ENCODE results near the gene ADARB2.

ADARB2 gene

DNA sequence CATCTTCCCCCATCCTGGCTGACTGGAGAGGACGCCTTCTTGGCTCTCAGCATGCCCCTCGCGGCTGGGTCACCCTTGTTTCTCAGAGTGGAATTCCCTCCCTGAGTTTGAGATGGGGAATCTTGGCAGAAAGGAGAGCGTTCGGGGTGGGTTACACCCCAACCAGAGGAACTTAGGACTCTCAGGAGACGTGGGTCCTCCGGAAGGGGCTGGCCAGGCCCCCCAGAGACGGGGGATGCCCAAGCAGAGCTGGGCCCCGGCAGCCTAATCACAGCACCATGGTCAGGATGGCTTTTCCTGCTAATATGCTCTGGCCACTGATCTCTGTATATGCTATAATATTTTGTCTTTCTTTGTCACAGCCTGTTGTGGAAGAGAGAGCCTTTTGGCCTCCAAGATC lies 466.8 kb downstream of the ADARB2 start:
- FAIRE-seq (no peak), DNase-seq (ENCODE audit: insufficient read length, low spot score) (no peak)

DNA sequence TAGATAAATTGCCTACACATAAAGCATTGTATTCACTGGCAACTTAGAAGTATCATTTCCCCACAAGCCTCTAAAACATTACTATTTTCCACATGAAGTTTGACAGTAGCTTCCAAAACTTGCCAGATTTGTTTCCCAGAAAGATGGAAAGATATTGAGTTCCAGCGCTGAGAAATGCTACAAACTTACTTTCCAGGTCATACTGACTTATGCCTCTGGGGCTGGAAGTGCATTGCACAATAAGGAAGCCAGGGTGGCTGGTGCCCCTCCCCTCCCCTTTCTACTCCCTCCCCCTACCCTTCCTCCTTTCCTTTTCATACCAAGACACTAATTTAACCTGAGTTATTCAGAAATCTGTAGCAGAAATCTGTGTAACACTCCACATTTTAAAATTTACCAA lies 468.5 kb downstream of the ADARB2 start:
- TF ChIP-seq POLR2A (IDR thresholded peaks at IDR 0.05; ENCODE audit: low read depth, low read length): no peak
- no peak for TF ChIP-seq TAF1 (IDR thresholded peaks at IDR 0.05; ENCODE audit: low read depth, low read length)
- TF ChIP-seq POU2F2 (IDR thresholded peaks at IDR 0.05; ENCODE audit: low read depth, low read length): no peak
- no peak for TF ChIP-seq SPI1 (IDR thresholded peaks at IDR 0.05; ENCODE audit: low read depth, low read length)
- no peak for TF ChIP-seq POLR2AphosphoS5 (IDR thresholded peaks at IDR 0.05; ENCODE audit: low read depth, low read length)
- no peak for TF ChIP-seq PAX5 (IDR thresholded peaks at IDR 0.05; ENCODE audit: insufficient read depth, low read length, severe bottlenecking)
- DNase-seq (ENCODE audit: insufficient read length, low spot score) (no peak), FAIRE-seq (no peak)

More for the DNA sequence above, 466.8 kb downstream of the ADARB2 start:
- TF ChIP-seq SPI1 (IDR thresholded peaks at IDR 0.05; ENCODE audit: low read depth, low read length): no peak
- TF ChIP-seq POLR2A (IDR thresholded peaks at IDR 0.05; ENCODE audit: low read depth, low read length): no peak
- no peak for TF ChIP-seq PAX5 (IDR thresholded peaks at IDR 0.05; ENCODE audit: insufficient read depth, low read length, severe bottlenecking)
- no peak for TF ChIP-seq POU2F2 (IDR thresholded peaks at IDR 0.05; ENCODE audit: low read depth, low read length)
- no peak for TF ChIP-seq TAF1 (IDR thresholded peaks at IDR 0.05; ENCODE audit: low read depth, low read length)
- TF ChIP-seq POLR2AphosphoS5 (IDR thresholded peaks at IDR 0.05; ENCODE audit: low read depth, low read length): no peak

DNA sequence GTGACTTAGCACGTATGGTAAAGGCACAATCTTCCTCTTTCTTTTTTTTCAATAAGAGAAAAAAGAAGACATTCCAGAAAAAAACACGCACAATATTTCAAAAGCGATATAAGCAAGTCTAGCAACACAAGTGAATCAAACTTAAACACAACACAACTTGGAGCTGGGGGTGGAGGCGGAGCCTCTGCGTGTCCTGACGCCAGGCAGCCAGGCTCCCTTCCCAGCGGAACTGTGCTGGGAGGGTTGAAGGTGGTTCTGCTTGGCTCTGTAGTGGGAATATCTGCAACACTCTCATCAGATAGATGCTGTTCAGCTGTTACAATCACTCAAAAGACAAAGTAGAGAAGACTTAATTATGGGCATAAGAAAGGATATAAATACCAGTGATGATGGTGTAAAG lies 469.8 kb downstream of the ADARB2 start:
- TF ChIP-seq PAX5 (IDR thresholded peaks at IDR 0.05; ENCODE audit: insufficient read depth, low read length, severe bottlenecking) (no peak), SPI1 (IDR thresholded peaks at IDR 0.05; ENCODE audit: low read depth, low read length) (no peak), TAF1 (IDR thresholded peaks at IDR 0.05; ENCODE audit: low read depth, low read length) (no peak), POU2F2 (IDR thresholded peaks at IDR 0.05; ENCODE audit: low read depth, low read length) (no peak), POLR2AphosphoS5 (IDR thresholded peaks at IDR 0.05; ENCODE audit: low read depth, low read length) (no peak), POLR2A (IDR thresholded peaks at IDR 0.05; ENCODE audit: low read depth, low read length) (no peak)
- no peak for DNase-seq (ENCODE audit: insufficient read length, low spot score)
- FAIRE-seq: no peak

DNA sequence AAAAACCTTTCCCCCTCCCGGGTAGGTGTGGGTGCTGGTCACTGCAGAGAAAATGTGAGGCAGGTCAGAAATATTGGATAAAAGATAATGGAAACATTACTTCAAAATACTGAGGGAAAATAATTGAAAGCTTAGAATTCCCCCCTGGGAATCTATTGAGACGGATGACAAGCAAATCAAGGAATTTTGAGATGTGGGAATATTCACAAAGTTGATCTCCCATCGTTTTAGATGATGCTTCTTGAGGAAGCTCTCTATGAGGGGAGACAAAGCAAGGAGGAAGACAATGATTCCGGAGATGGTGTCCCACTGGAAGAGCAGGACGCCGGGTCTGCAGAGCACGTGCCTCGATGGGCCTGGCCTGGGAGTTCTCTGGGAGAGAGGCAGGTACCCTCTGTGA lies 470.2 kb downstream of the ADARB2 start:
- TF ChIP-seq POLR2A (IDR thresholded peaks at IDR 0.05; ENCODE audit: low read depth, low read length): no peak
- TF ChIP-seq POU2F2 (IDR thresholded peaks at IDR 0.05; ENCODE audit: low read depth, low read length): no peak
- no peak for TF ChIP-seq SPI1 (IDR thresholded peaks at IDR 0.05; ENCODE audit: low read depth, low read length)
- no peak for TF ChIP-seq TAF1 (IDR thresholded peaks at IDR 0.05; ENCODE audit: low read depth, low read length)
- no peak for TF ChIP-seq PAX5 (IDR thresholded peaks at IDR 0.05; ENCODE audit: insufficient read depth, low read length, severe bottlenecking)
- no peak for TF ChIP-seq POLR2AphosphoS5 (IDR thresholded peaks at IDR 0.05; ENCODE audit: low read depth, low read length)
- FAIRE-seq (no peak), DNase-seq (ENCODE audit: insufficient read length, low spot score) (no peak)

DNA sequence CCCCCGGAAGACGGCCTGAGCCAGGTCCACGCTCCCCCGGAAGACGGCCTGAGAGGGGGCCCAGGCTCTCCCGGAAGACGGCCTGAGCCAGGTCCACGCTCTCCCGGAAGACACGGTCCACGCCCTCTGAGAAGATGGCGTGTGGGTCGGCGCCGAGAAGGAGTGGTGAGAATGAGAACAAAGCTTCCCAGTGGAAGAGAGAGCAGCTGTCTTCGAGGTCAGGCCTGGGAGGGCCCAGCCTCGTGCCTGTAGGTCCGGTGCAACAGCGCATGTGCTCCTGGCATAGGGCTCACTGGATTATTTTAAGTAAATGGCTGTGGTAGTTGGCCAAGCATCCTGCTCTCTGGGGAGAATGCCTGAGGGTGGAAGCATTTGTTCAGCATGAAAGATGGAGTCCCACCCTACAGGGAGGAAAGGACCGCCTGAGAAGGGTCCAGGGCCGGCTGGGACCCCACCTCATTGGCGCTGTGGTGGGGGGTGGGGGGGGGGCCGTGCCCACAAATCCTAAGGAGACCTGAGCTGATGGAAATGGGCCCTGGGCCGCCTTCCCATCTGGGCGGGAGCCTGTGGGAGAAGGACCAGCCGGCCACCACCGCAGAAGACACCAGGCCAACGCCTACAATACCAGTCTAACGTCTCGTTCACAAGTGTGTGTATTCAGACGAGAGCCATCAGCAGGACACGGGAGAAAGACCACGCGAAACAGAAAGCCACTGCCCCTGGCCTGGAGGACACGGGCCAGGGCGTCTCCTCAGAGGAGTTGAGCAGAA lies 471.1 kb downstream of the ADARB2 start:
- DNase-seq (ENCODE audit: insufficient read length, low spot score): no peak

DNA sequence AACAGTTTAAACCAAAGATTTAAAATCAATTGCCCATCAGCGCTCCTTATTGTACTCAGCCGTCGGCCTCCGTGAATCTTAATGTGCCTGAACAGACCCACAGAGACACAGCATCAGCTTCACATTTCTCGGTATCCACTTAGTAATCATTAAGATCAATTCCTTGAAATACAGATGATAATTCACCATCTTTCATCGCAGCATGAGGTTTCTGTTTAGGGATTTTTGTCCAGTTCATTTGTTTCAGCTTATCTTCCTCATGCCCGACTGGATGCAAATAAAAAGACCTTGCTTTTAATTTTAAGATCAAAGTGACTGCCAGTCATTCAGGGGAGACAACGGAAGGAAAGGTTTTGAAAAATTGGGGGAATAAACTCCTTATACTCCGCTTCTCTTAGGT lies 473.3 kb downstream of the ADARB2 start:
- no peak for FAIRE-seq
- no peak for DNase-seq (ENCODE audit: insufficient read length, low spot score)
- no peak for TF ChIP-seq POLR2AphosphoS5 (IDR thresholded peaks at IDR 0.05; ENCODE audit: low read depth, low read length)
- no peak for TF ChIP-seq PAX5 (IDR thresholded peaks at IDR 0.05; ENCODE audit: insufficient read depth, low read length, severe bottlenecking)
- no peak for TF ChIP-seq SPI1 (IDR thresholded peaks at IDR 0.05; ENCODE audit: low read depth, low read length)
- TF ChIP-seq POU2F2 (IDR thresholded peaks at IDR 0.05; ENCODE audit: low read depth, low read length): no peak
- no peak for TF ChIP-seq POLR2A (IDR thresholded peaks at IDR 0.05; ENCODE audit: low read depth, low read length)
- TF ChIP-seq TAF1 (IDR thresholded peaks at IDR 0.05; ENCODE audit: low read depth, low read length): no peak

More for the DNA sequence above, 471.1 kb downstream of the ADARB2 start:
- TF ChIP-seq POLR2AphosphoS5 (IDR thresholded peaks at IDR 0.05; ENCODE audit: low read depth, low read length) (no peak), POLR2A (IDR thresholded peaks at IDR 0.05; ENCODE audit: low read depth, low read length) (no peak), POU2F2 (IDR thresholded peaks at IDR 0.05; ENCODE audit: low read depth, low read length) (no peak), TAF1 (IDR thresholded peaks at IDR 0.05; ENCODE audit: low read depth, low read length) (no peak), PAX5 (IDR thresholded peaks at IDR 0.05; ENCODE audit: insufficient read depth, low read length, severe bottlenecking) (no peak), SPI1 (IDR thresholded peaks at IDR 0.05; ENCODE audit: low read depth, low read length) (no peak)
- no peak for FAIRE-seq

DNA sequence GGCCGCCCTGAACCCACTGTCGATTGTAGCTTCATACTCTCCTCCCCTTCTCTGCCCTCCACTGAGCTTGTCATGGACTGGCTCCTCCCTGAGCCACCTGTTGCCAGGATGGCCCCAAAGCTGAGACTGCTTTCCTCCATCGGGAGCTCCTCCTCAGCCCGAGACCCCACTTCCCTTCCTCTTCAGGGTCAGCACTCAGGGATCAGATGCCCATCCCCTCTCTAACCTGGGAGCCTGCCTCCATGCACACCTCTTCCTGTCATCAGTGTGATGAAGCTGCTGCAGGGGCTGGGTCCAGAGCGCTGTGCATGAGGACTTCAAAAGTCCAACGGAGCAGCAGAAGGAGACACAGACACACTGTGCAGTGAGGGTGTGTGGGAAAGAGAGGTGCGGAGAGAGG lies 480.1 kb downstream of the ADARB2 start:
- DNase-seq (ENCODE audit: insufficient read length, low spot score) (no peak), FAIRE-seq (no peak)
- TF ChIP-seq TAF1 (IDR thresholded peaks at IDR 0.05; ENCODE audit: low read depth, low read length) (no peak), SPI1 (IDR thresholded peaks at IDR 0.05; ENCODE audit: low read depth, low read length) (no peak), POLR2AphosphoS5 (IDR thresholded peaks at IDR 0.05; ENCODE audit: low read depth, low read length) (no peak), POU2F2 (IDR thresholded peaks at IDR 0.05; ENCODE audit: low read depth, low read length) (no peak), PAX5 (IDR thresholded peaks at IDR 0.05; ENCODE audit: insufficient read depth, low read length, severe bottlenecking) (no peak), POLR2A (IDR thresholded peaks at IDR 0.05; ENCODE audit: low read depth, low read length) (no peak)

DNA sequence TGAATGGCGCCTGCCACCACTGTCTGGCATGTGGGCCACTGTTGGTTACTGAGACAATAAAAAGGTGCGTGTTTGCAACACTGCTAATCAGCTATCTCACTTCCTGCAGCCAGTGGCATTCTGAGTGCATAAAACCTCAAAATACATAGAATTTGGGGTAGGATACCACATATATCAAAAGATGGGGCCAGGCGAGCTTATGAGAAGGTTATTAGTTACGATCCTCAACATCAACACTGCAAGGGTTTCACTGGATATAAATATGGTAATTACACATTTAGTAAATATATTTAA lies 480.9 kb downstream of the ADARB2 start:
- no peak for FAIRE-seq
- TF ChIP-seq POLR2AphosphoS5 (IDR thresholded peaks at IDR 0.05; ENCODE audit: low read depth, low read length) (no peak), POU2F2 (IDR thresholded peaks at IDR 0.05; ENCODE audit: low read depth, low read length) (no peak), POLR2A (IDR thresholded peaks at IDR 0.05; ENCODE audit: low read depth, low read length) (no peak), SPI1 (IDR thresholded peaks at IDR 0.05; ENCODE audit: low read depth, low read length) (no peak), PAX5 (IDR thresholded peaks at IDR 0.05; ENCODE audit: insufficient read depth, low read length, severe bottlenecking) (no peak), TAF1 (IDR thresholded peaks at IDR 0.05; ENCODE audit: low read depth, low read length) (no peak)
- no peak for DNase-seq (ENCODE audit: insufficient read length, low spot score)

DNA sequence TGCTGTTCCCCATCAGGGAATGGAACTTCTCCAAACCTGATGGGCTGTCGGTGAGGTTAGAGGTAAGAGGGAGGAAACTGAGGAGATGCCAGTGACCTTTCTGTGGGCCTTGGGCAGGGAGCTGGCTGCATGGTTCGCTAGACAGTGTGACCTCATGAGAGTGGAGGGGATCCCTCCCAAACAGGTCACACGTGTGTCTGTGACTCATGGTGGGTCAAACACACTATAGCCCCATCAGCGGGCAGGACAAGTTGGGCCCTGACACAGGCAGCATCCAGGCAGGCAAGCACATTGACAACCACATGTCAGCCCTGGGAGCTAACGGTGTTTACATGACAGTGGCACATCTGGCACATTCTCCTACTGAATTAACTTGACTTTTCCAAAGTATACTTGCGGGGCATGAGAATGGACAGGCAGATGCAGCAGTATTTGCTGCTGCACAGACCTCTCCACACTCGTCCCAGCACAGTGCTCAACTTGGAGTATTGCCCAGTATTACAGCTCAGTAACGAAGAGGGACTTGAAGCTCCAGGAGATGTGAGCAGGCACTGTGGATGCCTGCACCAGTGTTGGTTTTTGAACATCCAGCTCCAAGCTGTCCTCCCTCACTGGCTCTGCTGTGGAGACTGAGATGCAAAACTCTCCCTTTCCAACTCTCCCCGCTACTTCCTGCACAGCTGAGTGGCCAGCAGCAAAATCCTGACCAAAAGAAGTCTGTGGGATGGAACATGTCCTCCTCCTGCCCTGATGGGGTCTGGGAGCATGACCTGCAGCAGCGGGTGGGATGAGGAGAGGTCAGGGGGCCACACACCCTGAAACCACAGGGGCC lies 481.5 kb downstream of the ADARB2 start:
- FAIRE-seq (no peak), DNase-seq (ENCODE audit: insufficient read length, low spot score) (no peak)
- TF ChIP-seq TAF1 (IDR thresholded peaks at IDR 0.05; ENCODE audit: low read depth, low read length): no peak
- TF ChIP-seq POLR2AphosphoS5 (IDR thresholded peaks at IDR 0.05; ENCODE audit: low read depth, low read length): no peak
- TF ChIP-seq POU2F2 (IDR thresholded peaks at IDR 0.05; ENCODE audit: low read depth, low read length): no peak
- TF ChIP-seq PAX5 (IDR thresholded peaks at IDR 0.05; ENCODE audit: insufficient read depth, low read length, severe bottlenecking): no peak
- TF ChIP-seq POLR2A (IDR thresholded peaks at IDR 0.05; ENCODE audit: low read depth, low read length): no peak
- no peak for TF ChIP-seq SPI1 (IDR thresholded peaks at IDR 0.05; ENCODE audit: low read depth, low read length)
